ENCODE data around the gene PLXNC1. TPM values are rescaled to one million over a fixed set of nuclear protein-coding genes. Genes with fewer than 3 reads are reported as not detected.

The PLXNC1 gene
- total and polyA plus RNA-seq, 5 experiments from 2014 or later = 2.9 to 9.4 (median 4.1) TPM

DNA sequence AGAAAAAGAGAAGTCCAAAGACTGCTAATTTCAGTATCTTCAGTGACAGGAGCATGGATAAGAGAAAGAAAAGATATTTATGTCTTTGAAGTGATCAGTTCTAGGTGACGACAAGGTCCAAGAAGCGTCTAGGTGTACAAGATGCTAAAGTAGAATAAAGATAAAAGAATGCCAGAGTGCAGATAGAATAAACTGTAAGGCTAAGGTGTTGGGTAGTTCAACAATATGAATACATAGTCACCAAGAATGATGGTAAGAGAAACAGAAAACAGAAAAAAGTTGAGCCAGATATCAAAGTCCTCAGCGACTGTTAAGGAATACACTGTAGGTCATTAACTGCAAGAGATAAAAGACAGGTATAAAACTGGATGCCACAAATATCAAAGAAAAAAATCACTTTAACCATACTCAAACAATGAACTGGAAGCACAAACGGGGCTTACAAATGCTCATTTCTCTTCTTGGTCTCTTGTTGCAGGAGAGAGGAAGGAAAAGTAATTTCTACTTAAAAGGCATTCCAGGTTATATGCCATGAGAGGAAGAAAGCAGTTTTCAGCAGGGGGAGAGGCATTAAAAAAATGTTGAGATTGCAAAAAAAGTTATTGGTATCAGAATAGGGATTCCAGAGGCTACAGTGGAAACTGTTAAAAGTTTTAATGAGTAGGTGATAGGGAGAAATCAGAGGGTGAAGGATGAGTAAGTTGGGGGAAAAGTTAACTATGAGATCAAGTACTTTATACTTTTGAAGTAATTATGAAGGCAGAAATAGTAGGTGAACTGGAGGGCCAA lies 189.8 kb downstream of the PLXNC1 start:
- Mint-ChIP-seq H3K4me3 (no peak overlapping the region), H3K36me3 (peaks cover 10 to 18% (median 18%) of the 10 kb centered on the region in 3 donors), H3K4me1 (peaks cover 0 to 2% (median 0%) of the 10 kb centered on the region in 4 donors), H3K27ac (peak overlapping the region in 1 of 10 donors; percentile 5), H3K9me3 (peaks cover 0 to 4% (median 0%) of the 10 kb centered on the region in 9 donors), H3K27me3 (no peaks in the 10 kb centered on the region)
- DNase-seq (no peak), ATAC-seq (no peak)
- POLR2A ChIA-PET = no interaction called here

DNA sequence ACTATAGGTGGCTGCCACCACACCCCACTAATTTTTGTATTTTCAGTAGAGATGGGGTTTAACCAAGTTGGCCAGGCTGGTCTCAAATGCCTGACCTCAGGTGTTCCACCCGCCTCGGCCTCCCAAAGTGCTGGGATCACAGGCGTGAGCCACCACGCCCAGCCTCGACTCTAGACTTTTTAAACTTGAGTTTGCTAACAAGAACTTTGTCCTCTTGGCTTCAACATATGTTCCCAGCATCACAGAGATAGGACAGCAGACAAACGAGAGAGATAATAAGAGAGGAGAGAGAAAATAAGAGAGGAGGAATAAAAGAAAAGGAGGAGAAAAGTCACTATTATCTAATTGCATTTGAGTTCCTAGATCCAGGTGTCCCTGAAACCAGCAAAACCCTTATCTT lies 192.2 kb downstream of the PLXNC1 start:
- no peak for DNase-seq
- peaks cover 13 to 27% (median 15%) of the 10 kb centered on the region in 3 donors for H3K36me3 Mint-ChIP-seq
- no peak for ATAC-seq
- H3K27me3 Mint-ChIP-seq = no peaks in the 10 kb centered on the region
- H3K4me3 Mint-ChIP-seq = no peak overlapping the region
- POLR2A ChIA-PET = no interaction called here
- H3K9me3 Mint-ChIP-seq = peaks cover 0 to 7% (median 2%) of the 10 kb centered on the region in 9 donors
- H3K27ac Mint-ChIP-seq = no peak overlapping the region
- H3K4me1 Mint-ChIP-seq = peaks cover 0 to 2% (median 0%) of the 10 kb centered on the region in 4 donors

DNA sequence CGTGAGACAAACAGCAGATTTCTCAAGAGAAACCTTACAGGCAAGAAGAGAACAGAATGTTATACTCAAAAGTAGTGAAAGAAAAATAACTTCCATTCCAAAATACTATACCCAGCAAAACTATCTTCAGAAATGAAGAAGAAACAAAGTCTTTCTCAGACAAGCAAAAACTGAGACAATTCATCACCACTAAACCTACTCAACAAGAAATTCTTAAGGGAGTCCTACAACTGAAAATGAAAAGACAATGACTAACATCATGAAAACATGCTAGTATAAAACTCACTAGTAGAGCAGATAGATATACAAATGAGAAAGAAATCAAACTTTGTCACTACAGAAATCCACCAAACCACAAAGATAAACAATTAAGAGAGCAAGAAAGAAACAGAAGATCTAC lies 204.8 kb downstream of the PLXNC1 start:
- no peak overlapping the region for H3K4me3 Mint-ChIP-seq
- ATAC-seq (no peak), DNase-seq (no peak)
- peaks cover 68 to 96% (median 73%) of the 10 kb centered on the region in 3 donors for H3K36me3 Mint-ChIP-seq
- no peak overlapping the region for H3K27ac Mint-ChIP-seq
- peaks cover 22 to 90% (median 56%) of the 10 kb centered on the region in 9 donors for H3K9me3 Mint-ChIP-seq
- POLR2A ChIA-PET = no interaction called here
- peaks cover 0 to 2% (median 0%) of the 10 kb centered on the region in 4 donors for H3K4me1 Mint-ChIP-seq
- no peaks in the 10 kb centered on the region for H3K27me3 Mint-ChIP-seq
